Measurements from ENCODE around the gene TBCD.
"Not testable (repeated sequence)": the region's sequence is repeated elsewhere in the genome, so short reads cannot be mapped to it uniquely, and the experiment has no call there.

Gene TBCD

DNA sequence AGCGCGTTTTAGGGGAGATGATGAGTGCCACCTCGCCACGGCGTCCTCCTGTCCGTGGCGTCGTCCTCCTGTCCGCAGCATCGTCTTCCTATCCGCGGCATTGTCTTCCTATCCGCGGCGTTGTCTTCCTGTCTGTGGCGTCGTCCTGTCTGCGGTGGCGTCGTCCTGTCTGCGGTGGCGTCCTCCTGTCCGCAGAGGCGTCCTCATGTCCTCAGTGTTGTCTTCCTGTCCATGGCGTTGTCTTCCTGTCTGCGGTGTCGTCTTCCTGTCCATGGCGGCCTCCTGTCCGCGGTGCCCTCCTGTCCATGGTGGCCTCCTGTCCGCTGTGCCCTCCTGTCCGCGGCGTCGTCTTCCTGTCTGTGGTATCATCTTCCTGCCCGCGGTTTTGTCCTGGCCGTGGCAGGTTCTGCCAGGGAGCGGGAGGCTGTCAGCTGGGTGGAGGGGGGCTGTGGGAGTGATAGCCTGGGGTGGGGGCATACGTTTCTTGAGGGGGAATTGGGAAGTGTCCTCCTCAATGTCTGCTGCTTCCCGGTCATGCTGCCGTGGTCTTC, 30.9 kb downstream of the TBCD start:
- intact Hi-C loops (cut with DNase I) = loop anchor here (10.0 kb wide), 1 partner anchor 132 kb away; no protein-coding TSS in a partner anchor
- DNase-seq = no peak

DNA sequence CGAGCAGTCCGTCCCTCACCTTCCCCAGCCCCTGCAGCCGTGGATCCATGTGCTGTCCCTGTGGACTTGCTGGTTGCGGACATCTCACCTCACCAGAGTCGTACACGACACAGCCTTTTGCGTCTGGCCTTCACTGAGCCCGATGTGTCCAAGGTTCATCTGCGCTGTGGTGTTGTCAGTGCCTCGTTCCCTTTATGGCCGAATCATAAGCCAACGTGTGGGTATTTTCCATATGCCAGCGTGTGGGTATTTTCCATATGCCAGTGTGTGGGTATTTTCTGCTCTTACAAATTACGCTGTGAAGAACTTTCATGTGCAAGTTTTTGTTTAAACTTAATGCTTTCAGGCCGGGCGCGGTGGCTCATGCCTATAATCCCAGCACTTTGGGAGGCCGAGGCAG, 31.6 kb downstream of the TBCD start:
- intact Hi-C loops (cut with DNase I) = loop anchor here (10.0 kb wide), 1 partner anchor 131 kb away; no protein-coding TSS in a partner anchor

DNA sequence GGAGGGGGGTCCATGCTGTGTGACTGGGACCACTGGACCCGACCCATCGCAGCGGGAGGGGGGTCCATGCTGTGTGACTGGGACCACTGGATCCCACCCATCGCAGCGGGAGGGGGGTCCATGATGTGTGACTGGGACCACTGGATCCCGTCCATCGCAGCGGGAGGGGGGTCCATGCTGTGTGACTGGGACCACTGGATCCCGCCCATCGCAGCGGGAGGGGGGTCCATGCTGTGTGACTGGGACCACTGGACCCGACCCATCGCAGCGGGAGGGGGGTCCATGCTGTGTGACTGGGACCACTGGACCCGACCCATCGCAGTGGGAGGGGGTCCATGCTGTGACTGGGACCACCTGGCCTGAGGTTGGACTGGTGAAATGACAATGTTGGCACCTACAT, 33.7 kb downstream of the TBCD start:
- intact Hi-C loops (cut with DNase I) = loop anchor here (10.0 kb wide), 1 partner anchor 129 kb away; no protein-coding TSS in a partner anchor
- DNase-seq = not testable (repeated sequence)

More for the DNA sequence above, 31.6 kb downstream of the TBCD start:
- no peak for DNase-seq

DNA sequence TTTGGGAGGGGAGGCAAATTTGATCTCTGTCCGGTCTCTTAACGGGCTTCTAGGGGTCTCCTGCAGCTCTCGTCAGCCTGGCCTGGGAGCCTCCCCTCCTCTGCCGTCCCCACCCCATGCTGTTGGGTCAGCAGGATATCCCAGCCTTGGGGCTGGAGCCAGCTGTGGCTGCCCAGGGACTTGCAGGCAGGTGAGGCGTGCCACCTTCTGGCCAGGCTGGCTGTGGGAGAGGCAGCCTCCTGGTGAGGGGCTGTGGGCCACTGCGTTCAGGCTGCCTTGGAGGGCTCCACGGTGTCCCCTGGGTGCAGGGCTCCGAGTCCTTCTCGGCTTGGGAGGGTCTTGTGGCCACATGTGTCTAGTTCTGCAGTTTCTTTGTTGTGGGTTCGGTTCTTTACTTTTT, 34.6 kb downstream of the TBCD start:
- intact Hi-C loops (cut with DNase I) = loop anchor here (10.0 kb wide), 1 partner anchor 128 kb away; no protein-coding TSS in a partner anchor
- no peak for DNase-seq

DNA sequence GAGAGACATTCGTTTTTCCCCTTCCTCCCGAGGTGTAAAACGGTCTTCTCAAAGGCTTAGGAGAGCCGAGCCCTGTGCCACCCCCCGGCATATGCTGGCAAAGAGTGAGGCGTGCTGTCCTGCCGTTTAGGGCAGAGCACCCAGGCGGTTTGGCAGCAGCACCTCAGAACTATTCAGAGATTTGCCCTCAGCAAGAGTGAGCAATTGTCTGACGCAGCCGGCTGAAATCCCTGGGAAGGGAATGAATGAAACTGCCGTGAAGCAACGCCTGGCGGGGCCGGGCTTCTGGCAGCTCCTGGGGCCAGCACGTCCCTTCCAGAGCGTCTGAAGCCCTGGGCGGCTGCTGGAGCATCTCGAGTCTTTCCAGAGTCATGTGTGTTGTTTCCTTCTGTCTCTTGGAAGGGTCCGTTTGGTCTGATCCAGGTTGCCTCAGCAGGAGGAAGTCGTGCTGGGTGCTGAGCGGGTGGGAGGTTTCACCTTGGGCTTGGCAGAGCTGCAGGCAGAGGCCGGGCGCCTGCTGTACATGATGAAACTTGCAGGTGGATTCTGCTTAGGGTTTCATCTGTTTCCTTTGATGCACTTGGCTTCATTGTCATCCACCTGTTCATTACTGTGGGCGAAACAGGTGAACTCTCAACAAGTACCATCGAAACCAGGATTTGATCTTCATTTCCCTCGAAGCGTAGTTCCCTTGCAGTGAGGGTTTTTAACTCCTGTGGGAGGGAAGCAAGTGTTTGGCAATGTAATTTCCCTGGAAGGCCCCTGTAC, 35.4 kb downstream of the TBCD start:
- intact Hi-C loops (cut with DNase I) = loop anchor here (10.0 kb wide), 1 partner anchor 128 kb away; no protein-coding TSS in a partner anchor
- DNase-seq = peak in 35 of 42 donors; percentile 20 to 78 (median 49)

DNA sequence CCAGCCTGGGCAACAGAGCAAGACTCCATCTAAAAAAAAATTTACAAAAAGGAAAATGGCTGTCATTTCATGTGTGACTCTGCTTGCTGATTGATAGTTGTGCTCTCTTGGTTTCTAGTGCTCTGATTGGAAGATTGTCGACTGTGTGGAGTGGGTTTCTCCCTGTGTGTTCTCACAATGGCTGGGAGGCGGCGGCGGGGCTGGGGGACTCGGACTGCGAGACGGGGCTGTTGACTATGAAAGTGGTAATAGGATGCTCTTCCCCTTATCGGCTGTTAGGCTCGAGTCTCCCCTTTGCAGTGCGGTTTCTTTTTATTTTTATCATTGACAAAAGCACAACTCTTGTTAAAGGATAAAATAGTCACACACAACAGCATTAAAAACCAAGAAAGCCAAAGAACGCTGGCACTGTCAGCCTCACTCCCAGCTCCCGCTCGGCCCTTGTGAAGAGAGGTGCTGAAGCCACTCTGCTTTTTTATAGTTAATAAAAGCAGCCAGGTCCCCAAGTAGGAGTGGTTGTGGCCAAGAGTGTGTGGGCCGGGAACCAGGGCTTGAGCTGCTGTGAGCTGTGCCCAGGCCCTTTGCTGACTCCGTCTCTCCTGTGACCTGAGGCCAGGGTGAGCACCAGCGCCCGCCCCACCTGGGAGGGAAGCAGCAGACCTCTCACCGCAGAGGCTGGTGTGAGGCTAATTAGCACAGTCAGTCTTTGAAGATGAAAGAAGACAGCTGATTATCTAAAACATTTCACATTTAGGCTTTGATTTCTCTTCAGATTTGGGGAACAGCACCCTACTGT, 36.5 kb downstream of the TBCD start:
- DNase-seq = no peak

DNA sequence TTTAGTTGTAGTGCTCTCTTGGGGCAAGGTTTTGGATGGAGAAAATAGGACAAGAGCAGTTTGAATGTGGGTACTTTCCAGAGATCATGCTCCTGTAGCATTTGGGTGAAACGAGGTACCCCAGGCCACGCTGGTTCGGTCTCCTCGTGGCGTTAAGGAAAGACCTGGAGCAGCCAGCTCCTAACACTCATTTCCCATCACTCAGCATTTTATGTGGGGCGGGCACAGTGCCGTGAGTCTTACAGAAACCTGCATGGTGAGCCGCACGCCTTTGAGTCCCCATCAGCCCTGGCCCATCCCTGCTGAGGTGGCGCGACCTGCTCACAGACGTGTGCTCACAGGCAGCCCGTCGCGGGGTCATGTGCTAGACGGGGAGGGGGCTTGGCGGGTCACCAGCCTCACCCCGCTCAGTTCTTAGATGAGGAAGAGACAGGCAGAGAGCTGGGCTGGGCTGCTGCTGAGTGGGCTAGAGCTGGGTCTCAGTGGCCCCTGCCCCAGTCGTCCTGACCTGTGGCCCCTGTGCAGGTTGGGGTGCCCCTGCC, 37.3 kb downstream of the TBCD start:
- DNase-seq = no peak
- intact Hi-C loops (cut with DNase I) = loop anchor here (10.0 kb wide), 1 partner anchor 126 kb away; no protein-coding TSS in a partner anchor

More for the DNA sequence above, 36.5 kb downstream of the TBCD start:
- intact Hi-C loops (cut with DNase I) = loop anchor here (10.0 kb wide), 1 partner anchor 126 kb away; no protein-coding TSS in a partner anchor

DNA sequence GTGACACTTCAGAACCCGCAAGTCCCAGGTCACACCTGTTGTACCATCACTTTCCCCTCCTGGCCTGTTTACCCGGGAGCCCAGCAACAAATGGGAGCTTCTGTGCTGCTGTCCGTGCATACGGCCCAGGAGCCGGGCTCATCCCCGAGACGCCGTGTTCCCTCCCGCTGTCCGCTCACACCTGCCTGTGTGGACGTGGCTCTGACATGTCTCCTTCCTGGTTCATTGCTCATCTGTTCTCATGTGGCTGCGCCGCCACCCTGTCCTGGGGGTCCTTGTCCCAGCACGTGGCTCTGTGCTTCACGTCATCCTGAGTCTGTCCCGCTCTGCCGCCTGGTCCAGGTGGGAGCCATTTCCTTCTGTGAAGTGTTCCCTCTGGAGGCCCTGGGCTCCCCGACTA, 37.9 kb downstream of the TBCD start:
- intact Hi-C loops (cut with DNase I) = loop anchor here (10.0 kb wide), 1 partner anchor 125 kb away; no protein-coding TSS in a partner anchor
- no peak for DNase-seq

DNA sequence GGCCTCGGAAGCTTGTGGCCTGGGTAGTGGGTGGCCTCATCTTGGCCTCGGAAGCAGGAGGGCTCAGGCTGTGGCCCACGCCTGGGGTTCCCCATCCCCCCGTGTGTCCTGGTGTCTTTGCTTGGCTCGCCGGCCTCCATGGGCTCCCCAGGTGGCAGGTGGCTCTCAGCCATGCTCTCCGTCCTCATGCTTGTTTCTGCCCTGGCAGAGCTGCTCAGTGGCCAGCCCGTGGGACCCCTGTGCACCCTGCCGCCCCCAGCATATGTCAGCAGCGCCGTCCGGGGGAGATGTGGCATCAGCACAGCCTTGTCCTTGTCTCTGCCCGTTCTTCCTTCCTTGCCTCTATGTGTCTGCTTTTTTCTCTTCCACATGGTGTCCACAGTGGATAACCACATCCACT, 38.5 kb downstream of the TBCD start:
- DNase-seq = no peak
- intact Hi-C loops (cut with DNase I) = no loop called here

DNA sequence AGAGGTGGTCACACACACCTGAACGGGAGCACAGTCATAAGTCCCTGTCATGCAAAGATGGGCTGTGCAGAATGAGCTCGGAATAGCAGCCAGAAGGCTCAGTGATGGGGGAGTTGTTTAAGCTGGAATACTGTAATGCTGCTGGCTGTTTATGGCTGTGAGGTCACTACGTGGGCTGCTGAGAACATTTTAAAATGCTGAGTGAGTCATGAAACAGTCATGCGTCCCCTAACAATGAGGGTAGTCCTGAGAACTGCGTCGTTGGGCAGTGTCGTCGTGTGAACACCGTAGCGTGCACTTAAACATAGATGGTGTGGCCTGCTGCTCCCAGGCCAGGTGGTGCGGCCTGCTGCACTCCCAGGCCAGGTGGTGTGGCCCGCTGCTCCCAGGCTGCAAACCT, 39.7 kb downstream of the TBCD start:
- intact Hi-C loops (cut with DNase I) = no loop called here
- peak in 8 of 42 donors; percentile 15 to 46 (median 35) for DNase-seq

DNA sequence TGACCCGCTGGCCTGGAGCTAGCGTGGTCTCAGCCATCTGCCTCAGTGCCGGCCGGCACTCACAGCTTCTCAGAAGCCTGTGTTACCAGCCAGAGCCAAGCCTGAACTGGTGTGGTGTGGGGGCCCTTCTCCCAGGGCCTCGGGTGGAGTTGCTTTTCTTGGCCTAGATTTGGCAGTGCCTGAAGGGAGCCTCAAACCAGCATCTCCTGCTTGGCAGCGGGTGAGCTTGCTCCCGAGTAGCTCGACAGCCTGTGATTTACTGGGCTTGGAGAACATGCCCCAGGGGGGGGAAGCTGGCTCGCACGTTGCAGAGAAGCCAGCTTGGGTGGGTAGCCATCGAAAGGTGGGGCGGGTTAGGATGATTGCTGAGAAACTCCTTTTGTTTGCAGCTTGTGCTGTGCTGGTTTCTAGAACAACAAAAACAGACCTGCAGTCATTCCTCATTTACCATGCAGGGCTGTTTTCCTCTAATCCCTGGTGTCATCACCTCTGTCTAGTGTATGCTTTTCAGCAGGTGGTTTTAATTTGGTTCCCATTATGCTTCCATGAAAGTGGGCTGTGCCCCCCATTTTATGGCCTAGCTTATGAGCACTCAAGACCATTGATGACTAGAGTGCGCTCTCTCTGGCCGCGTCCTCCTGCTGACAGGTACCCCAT, 42.2 kb downstream of the TBCD start:
- intact Hi-C loops (cut with DNase I) = no loop called here
- peak in 2 of 42 donors; percentile 14 to 20 for DNase-seq

DNA sequence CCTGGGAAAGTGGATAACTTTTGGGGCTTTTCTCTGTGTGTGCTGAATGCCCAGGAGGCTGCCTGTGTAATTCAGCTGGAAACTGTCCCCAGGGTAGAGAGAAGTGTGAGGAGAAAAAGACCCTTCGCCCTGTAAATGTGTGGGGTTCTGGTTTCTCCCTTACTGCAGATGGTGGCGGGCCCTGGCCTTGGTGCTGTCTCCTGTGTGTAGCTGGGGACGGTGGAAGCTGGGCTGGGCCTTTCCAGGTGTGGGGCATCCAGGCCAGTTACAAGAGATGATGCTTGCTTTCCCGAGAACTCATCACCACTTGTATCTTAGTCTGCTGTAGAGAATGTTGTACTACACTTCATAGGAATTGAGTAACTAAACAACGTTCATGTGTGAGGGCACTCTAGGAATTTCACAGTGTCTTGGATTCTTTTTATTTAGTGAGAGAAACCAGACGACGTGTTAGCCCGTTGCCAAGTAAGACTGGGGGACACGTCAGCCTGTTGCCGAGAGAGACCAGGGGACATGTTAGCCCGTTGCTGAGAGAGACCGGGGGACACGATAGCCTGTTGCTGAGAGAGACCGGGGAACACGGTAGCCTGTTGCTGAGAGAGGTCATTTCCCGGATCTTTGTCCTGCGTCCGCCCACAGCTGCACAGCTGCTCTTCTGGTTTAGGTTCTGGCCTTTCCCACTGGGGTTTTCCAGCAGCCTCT, 43.1 kb downstream of the TBCD start:
- DNase-seq = no peak
- intact Hi-C loops (cut with DNase I) = no loop called here

DNA sequence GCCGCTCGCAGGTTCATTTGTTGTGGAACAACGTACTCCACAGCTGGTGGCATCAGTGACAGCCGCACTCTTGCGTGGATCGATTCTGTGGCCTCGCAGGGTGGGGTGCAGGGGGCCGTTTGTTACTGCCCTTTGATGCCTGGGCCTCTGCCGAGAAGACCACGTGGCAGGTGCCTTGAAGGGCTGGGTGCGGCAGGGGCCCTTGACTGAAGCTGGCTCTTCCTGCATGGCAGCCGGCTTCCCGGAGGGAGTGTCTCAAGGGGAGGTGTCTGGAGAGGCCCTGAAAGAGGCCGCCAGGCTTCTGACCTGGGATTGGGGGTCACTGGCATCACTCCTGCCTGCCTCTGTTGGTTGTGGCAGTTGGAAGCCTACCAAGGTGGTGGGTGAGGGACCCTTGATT, 43.8 kb downstream of the TBCD start:
- intact Hi-C loops (cut with DNase I) = no loop called here

DNA sequence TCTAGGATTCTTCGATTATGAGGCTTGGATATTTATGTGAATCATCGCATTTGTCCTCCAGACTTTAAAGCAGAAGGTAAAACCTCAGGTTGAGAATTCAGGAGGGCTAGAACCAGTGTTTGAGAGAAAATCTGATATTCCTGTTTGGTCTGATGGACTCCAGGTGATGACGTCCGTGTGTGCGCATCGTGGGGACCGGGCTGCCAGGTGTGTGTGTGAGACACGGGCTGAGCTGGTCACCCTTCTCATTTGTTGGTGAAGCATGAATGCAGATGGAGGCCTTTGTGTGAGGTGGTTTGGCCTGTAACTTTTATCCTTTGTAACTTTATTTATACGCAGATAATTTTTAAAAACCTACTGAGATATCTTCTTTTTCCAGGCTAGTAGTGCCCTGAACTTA, 45.2 kb downstream of the TBCD start:
- intact Hi-C loops (cut with DNase I) = no loop called here
- DNase-seq = no peak

More for the DNA sequence above, 43.8 kb downstream of the TBCD start:
- DNase-seq = no peak

DNA sequence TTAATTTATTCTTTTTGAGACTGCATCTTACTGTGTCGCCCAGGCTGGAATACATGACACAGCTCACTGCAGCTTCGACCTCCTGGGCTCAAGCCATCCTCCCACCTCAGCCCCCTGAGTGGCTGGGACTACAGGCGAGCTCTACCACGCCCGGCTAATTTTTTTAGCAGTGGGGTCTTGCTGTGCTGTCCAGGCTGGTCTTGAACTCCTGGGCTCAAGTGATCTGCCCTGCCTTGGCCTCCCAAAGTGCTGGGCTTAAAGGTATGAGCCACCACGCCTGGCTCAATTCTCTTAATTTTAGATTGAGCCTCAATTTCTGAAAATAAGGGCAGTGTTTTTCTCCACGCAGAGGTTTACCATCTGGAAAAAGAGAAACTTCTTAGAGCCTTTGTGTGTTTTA, 46.9 kb downstream of the TBCD start:
- no peak for DNase-seq
- intact Hi-C loops (cut with DNase I) = no loop called here

DNA sequence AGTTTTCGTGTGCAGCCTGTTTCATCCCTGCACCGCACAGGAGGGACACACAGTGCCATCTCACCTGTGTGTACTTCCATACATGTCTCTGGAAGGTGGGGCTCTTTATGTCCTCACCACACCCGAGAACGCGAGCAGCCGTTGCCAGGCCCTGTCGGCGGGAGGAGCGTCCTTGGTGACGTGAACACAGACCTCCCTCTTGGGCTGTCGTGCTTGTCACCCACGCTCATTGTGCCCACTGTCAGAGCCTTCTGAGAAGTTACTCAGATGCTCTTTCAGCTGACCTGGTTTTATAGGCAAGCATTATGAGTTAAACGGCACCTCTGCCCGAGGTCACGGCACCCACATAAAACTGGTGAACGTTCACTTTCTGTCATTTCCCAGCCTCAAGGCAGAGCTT, 47.7 kb downstream of the TBCD start:
- intact Hi-C loops (cut with DNase I) = no loop called here
- DNase-seq = peak in 30 of 42 donors; percentile 12 to 77 (median 44)

DNA sequence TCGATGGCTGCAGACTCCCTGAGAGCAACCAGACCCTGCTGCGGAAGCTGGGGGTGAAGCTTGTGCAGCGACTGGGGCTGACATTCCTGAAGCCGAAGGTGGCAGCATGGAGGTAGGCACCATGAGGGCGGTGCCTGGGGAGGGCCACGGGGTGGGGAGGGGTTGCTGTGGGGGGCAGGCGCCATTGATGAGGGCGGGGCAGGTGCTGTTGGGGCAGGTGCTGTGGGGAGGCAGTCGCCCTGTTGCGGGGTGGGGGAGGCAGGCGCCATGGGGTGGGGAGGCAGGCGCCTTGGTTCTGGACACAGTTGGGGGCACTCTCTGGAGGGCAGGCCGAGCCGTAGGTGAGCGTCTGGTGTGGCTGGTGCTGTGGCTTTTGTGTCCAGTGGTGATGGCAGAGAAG, 49.0 kb downstream of the TBCD start:
- intact Hi-C loops (cut with DNase I) = no loop called here
- no peak for DNase-seq

DNA sequence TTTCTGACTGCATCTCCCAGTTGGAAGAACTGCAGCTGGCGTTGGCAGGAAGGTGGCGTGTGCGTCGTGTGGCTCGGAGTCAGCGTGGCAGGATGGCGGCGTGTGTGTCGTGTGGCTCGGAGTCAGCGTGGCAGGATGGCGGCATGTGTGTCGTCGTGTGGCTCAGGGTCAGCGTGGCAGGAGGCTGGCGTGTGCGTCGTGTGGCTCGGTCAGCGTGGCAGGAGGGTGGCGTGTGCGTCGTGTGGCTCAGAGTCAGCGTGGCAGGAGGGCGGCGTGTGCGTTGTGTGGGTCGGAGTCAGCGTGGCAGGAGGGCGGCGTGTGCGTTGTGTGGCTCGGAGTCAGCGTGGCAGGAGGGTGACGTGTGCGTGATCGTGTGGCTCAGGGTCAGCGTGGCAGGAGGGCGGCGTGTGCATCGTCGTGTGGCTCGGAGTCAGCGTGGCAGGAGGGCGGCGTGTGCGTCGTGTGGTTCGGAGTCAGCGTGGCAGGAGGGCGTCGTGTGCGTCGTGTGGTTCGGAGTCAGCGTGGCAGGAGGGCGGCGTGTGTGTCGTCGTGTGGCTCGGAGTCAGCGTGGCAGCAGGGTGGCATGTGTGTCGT, 49.6 kb downstream of the TBCD start:
- DNase-seq = no peak
- intact Hi-C loops (cut with DNase I) = no loop called here
